DOHH2 (cell line): ENCODE data around the gene HTD2.

ENCODE experiments used
- H3F3A ChIP-seq: fragments of 200-600 bp; sonication (generic), shearing (Covaris generic); 2 replicates; pipeline ENCODE4 v1.6.0; 2016; ENCODE audit warnings: antibody characterized with exemption, mild to moderate bottlenecking; ENCODE audit not compliant: control insufficient read depth, insufficient read depth
- H3K27ac ChIP-seq: fragments of 200-600 bp; sonication (generic); 2 replicates; pipeline ENCODE4 v1.5.1; 2014; ENCODE audit warnings: low read depth, mild to moderate bottlenecking, low read length, moderate library complexity
- H3K27me3 ChIP-seq: fragments of 200-600 bp; sonication (generic); 2 replicates; pipeline ENCODE4 v1.6.1; 2014; ENCODE audit warnings: mild to moderate bottlenecking, low read length, mixed read lengths; ENCODE audit not compliant: control insufficient read depth
- H3K36me3 ChIP-seq: fragments of 200-600 bp; sonication (generic); 2 replicates; pipeline ENCODE4 v1.6.1; 2014; ENCODE audit warnings: mild to moderate bottlenecking, low read length, moderate library complexity, mixed read lengths; ENCODE audit not compliant: control insufficient read depth
- H3K4me1 ChIP-seq: fragments of 200-600 bp; sonication (generic); 2 replicates; pipeline ENCODE4 v1.6.1; 2014; ENCODE audit warnings: mild to moderate bottlenecking, low read length, mixed read lengths; ENCODE audit not compliant: control insufficient read depth
- H3K4me2 ChIP-seq: fragments of 200-600 bp; sonication (generic); 2 replicates; pipeline ENCODE4 v1.6.0; 2014; ENCODE audit warnings: mild to moderate bottlenecking, low read length, moderate library complexity
- H3K4me3 ChIP-seq: fragments of 200-600 bp; sonication (generic); 2 replicates; pipeline ENCODE4 v1.5.1; 2014; ENCODE audit warnings: mild to moderate bottlenecking, low read length, mixed read lengths
- H3K79me2 ChIP-seq: fragments of 200-600 bp; sonication (generic); 2 replicates; pipeline ENCODE4 v1.6.1; 2014; ENCODE audit warnings: mild to moderate bottlenecking, low read length, mixed read lengths; ENCODE audit not compliant: control insufficient read depth
- H3K9me2 ChIP-seq: fragments of 200-600 bp; sonication (generic); replicated peaks from 2 replicates; pipeline ENCODE4 v1.6.1; 2014; ENCODE audit warnings: mild to moderate bottlenecking, low read length, mixed read lengths; ENCODE audit not compliant: control insufficient read depth
- H3K9me3 ChIP-seq: fragments of 200-600 bp; sonication (generic); 2 replicates; pipeline ENCODE4 v1.6.1; 2014; ENCODE audit warnings: antibody characterized with exemption, low read length, mixed read lengths; ENCODE audit not compliant: control insufficient read depth, insufficient read depth
- H4K20me1 ChIP-seq: fragments of 200-600 bp; sonication (generic); 2 replicates; pipeline ENCODE4 v1.6.0; 2014; ENCODE audit warnings: low read depth, mild to moderate bottlenecking, antibody characterized with exemption, low read length, moderate library complexity; ENCODE audit not compliant: control insufficient read depth, insufficient read depth
- EZH2phosphoT487 ChIP-seq: fragments of 200-600 bp; sonication (generic); IDR thresholded peaks from 2 replicates; pipeline ENCODE4 v1.6.1; 2017; ENCODE audit warnings: borderline replicate concordance, mild to moderate bottlenecking, antibody characterized with exemption, low read length, moderate library complexity, mixed read lengths
- TF ChIP-seq, protein P1 (sequence below): fragments of 200-600 bp; sonication (generic); IDR thresholded peaks from one replicate; pipeline ENCODE4 v1.5.1; 2014; ENCODE audit warnings: antibody characterized with exemption, mild to moderate bottlenecking, low read depth, low read length; ENCODE audit not compliant: poor library complexity, severe bottlenecking

Gene HTD2

DNA sequence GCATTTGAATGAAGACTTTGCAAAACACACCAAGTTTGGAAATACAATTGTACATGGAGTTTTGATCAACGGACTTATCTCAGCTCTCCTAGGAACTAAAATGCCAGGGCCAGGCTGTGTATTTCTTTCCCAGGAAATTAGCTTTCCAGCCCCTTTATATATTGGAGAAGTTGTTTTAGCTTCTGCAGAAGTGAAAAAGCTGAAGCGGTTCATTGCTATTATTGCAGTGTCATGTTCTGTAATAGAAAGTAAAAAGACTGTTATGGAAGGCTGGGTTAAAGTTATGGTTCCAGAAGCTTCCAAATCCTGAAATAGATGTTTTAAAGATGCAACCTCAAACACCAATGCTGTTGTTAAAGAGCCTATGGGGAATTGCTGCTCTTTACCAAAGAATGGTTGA lies 11.5 kb downstream of the HTD2 start:
- no peaks in the 10 kb centered on the region for H3K9me2 ChIP-seq
- H4K20me1 ChIP-seq = no peaks in the 10 kb centered on the region
- H3K27ac ChIP-seq = no peak overlapping the region
- H3K79me2 ChIP-seq = peaks cover 40% of the 10 kb centered on the region
- H3K4me2 ChIP-seq = no peak overlapping the region
- H3K36me3 ChIP-seq = peaks cover 73% of the 10 kb centered on the region
- peaks cover 26% of the 10 kb centered on the region for H3F3A ChIP-seq
- TF ChIP-seq, protein P1, sequence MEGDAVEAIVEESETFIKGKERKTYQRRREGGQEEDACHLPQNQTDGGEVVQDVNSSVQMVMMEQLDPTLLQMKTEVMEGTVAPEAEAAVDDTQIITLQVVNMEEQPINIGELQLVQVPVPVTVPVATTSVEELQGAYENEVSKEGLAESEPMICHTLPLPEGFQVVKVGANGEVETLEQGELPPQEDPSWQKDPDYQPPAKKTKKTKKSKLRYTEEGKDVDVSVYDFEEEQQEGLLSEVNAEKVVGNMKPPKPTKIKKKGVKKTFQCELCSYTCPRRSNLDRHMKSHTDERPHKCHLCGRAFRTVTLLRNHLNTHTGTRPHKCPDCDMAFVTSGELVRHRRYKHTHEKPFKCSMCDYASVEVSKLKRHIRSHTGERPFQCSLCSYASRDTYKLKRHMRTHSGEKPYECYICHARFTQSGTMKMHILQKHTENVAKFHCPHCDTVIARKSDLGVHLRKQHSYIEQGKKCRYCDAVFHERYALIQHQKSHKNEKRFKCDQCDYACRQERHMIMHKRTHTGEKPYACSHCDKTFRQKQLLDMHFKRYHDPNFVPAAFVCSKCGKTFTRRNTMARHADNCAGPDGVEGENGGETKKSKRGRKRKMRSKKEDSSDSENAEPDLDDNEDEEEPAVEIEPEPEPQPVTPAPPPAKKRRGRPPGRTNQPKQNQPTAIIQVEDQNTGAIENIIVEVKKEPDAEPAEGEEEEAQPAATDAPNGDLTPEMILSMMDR = no peak
- TF ChIP-seq EZH2phosphoT487 = no peak
- H3K9me3 ChIP-seq = no peaks in the 10 kb centered on the region
- peaks cover 12% of the 10 kb centered on the region for H3K4me1 ChIP-seq
- no peak overlapping the region for H3K4me3 ChIP-seq
- H3K27me3 ChIP-seq = no peaks in the 10 kb centered on the region

DNA sequence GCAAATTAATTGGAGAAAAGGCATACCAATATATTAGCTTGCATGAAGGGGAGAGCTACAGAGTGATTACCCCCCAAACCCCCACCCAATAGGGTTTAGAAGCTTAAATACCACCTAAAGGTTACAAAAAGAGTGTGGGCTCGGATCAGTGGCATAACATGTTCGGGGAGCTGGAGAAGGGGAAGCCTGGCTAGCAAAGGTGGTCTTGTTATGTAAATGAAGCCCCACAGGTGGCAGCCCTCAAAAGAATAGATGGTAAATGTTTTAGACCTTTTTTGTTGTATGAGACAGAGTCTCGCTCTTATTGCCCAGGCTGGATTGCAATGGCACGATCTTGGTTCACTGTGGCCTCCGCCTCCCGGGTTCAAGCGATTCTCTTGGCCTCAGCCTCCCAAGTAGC lies 15.5 kb downstream of the HTD2 start:
- Histone ChIP-seq H3K9me2 (no peaks in the 10 kb centered on the region), H3K27me3 (no peaks in the 10 kb centered on the region), H3K79me2 (peaks cover 26% of the 10 kb centered on the region), H3K27ac (no peak overlapping the region), H3K4me1 (peaks cover 38% of the 10 kb centered on the region), H4K20me1 (no peaks in the 10 kb centered on the region), H3K36me3 (peaks cover 41% of the 10 kb centered on the region), H3F3A (peaks cover 15% of the 10 kb centered on the region), H3K4me2 (no peak overlapping the region), H3K4me3 (no peak overlapping the region), H3K9me3 (no peaks in the 10 kb centered on the region)
- no peak for TF ChIP-seq EZH2phosphoT487
- TF ChIP-seq, protein P1 = no peak

DNA sequence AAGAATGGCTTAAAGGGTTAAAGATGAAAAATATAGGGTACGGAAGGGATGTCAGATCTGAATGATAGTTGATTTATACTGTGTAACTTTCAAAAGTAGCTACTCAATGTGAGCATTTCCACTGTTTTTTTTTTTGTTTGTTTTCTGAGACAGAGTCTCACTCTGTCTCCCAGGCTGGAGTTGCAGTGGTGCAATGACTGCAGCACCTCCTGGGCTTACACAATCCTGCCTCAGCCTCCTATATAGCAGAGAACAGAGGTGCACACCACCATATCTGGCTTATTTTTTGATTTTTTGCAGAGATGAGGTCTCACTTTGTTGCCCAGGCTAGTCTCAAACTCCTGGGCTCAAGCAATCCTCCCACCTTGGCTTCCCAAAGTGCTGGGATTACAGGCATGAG lies 16.5 kb downstream of the HTD2 start:
- H3K9me3 ChIP-seq = no peaks in the 10 kb centered on the region
- no peak overlapping the region for H3K4me3 ChIP-seq
- H3K27me3 ChIP-seq = no peaks in the 10 kb centered on the region
- H3K36me3 ChIP-seq = peaks cover 31% of the 10 kb centered on the region
- H3K79me2 ChIP-seq = peaks cover 20% of the 10 kb centered on the region
- peaks cover 38% of the 10 kb centered on the region for H3K4me1 ChIP-seq
- no peak overlapping the region for H3K27ac ChIP-seq
- no peak for TF ChIP-seq EZH2phosphoT487
- TF ChIP-seq, protein P1 = no peak
- H4K20me1 ChIP-seq = no peaks in the 10 kb centered on the region
- no peak overlapping the region for H3K4me2 ChIP-seq
- no peaks in the 10 kb centered on the region for H3K9me2 ChIP-seq
- H3F3A ChIP-seq = peaks cover 15% of the 10 kb centered on the region
